GM12801 (cell line): ENCODE measurements around the gene RNU7-1.

Source experiments
- CTCF ChIP-seq: IDR thresholded peaks from one replicate; pipeline ENCODE4 v1.5.1; 2011; ENCODE audit warnings: control low read depth; ENCODE audit not compliant: insufficient read length; ENCODE audit errors: extremely low read depth

The RNU7-1 gene

GRCh38 chr12:6943389-6943721 is 261 bp upstream of the RNU7-1 start:
- TF ChIP-seq CTCF: no peak

GRCh38 chr12:6944381-6945186 is 968 bp downstream of the RNU7-1 start:
- TF ChIP-seq CTCF: peak; percentile 81

- TF ChIP-seq CTCF: no peak
Measured at GRCh38 chr12:6945613-6946012, 2.0 kb downstream of the RNU7-1 start.

GRCh38 chr12:6946033-6946919 is 2.7 kb downstream of the RNU7-1 start:
- no peak for TF ChIP-seq CTCF

GRCh38 chr12:6946920-6947374 is 3.3 kb downstream of the RNU7-1 start:
- no peak for TF ChIP-seq CTCF

- no peak for TF ChIP-seq CTCF
Measured at GRCh38 chr12:6947615-6948014, 4.0 kb downstream of the RNU7-1 start.

- no peak for TF ChIP-seq CTCF
Measured at GRCh38 chr12:6948873-6949594, 5.4 kb downstream of the RNU7-1 start.
